GM12878 (cell line): Measurements from ENCODE around the gene FAM20A. TPM values are rescaled to one million over a fixed set of nuclear protein-coding genes. Genes with fewer than 3 reads are reported as not detected.

ENCODE experiments used
- ATAC-seq: fragments of 200-7000 bp; cut with Tn5 transposase; 3 replicates; pipeline ENCODE4 v1.9.1; 2020; ENCODE audit warnings: mild to moderate bottlenecking, moderate library complexity
- BruUV-seq: library from RNA; stranded (reverse); fragments of 400-500 nt; replicated peaks from 2 replicates; lab custom pipeline; 2021; lab: Mats Ljungman, UMichigan
- CTCF ChIA-PET: fragments of 300-600 bp; sonication (Branson Sonifier 250); formaldehyde crosslinking; extraction: SDS; loops from one replicate; lab custom pipeline; 2021; ENCODE audit warnings: inconsistent platforms; lab: Yijun Ruan, JAX
- POLR2A ChIA-PET: fragments of 350-600 bp; formaldehyde crosslinking; extraction: SDS; loops from one replicate; lab custom pipeline; 2021; ENCODE audit warnings: inconsistent platforms; lab: Charles Lee
- RAD21 ChIA-PET: fragments of 300-600 bp; sonication (Branson Sonifier 250); formaldehyde crosslinking; loops from one replicate; lab custom pipeline; 2023; ENCODE audit warnings: antibody characterized with exemption; ENCODE audit not compliant: unreplicated experiment; lab: Charles Lee
- SMC1A ChIA-PET: fragments of 300-600 bp; sonication (Branson Sonifier 250); formaldehyde crosslinking; loops from one replicate; lab custom pipeline; 2023; ENCODE audit not compliant: unreplicated experiment, uncharacterized antibody; lab: Charles Lee
- DNase-seq: peaks from one replicate; pipeline ENCODE4 v3.0.0-alpha.2; 2011; ENCODE audit warnings: low read depth, low spot score
- FAIRE-seq: peaks from 3 replicates; lab custom pipeline; 2011; peaks lifted over from hg19 to GRCh38; lab: Jason Lieb, UNC
- H2AFZ ChIP-seq: 2 replicates; pipeline ENCODE4 v1.6.0; 2011; ENCODE audit warnings: low read depth, low read length, control low read depth; ENCODE audit not compliant: control insufficient read depth
- H3K27ac ChIP-seq: 2 replicates; pipeline ENCODE4 v1.5.1; 2011; ENCODE audit warnings: control low read depth; ENCODE audit not compliant: control insufficient read depth, insufficient read depth
- H3K27me3 ChIP-seq, 2 experiments: replicated peaks in 1 of 2; 2 replicates each; pipeline versions ENCODE4 v1.6.0 to v1.6.1; 2011; ENCODE audit warnings: low read length in 1 of 2; ENCODE audit not compliant: control insufficient read depth in 2 of 2, insufficient read depth in 2 of 2
- H3K36me3 ChIP-seq, 2 experiments: 2 replicates each; pipeline ENCODE4 v1.5.1; 2011; ENCODE audit warnings: low read length in 1 of 2; ENCODE audit not compliant: control insufficient read depth in 2 of 2, insufficient read depth in 2 of 2
- H3K4me1 ChIP-seq: 2 replicates; pipeline ENCODE4 v1.6.1; 2011; ENCODE audit warnings: mild to moderate bottlenecking, low read length, moderate library complexity, mixed read lengths; ENCODE audit not compliant: control insufficient read depth, insufficient read depth
- H3K4me2 ChIP-seq: 2 replicates; pipeline ENCODE4 v1.6.0; 2011; ENCODE audit warnings: control low read depth; ENCODE audit not compliant: control insufficient read depth, insufficient read depth
- H3K4me3 ChIP-seq: fragments of 200-600 bp; sonication (generic); 2 replicates; pipeline ENCODE4 v1.5.1; 2016
- H3K79me2 ChIP-seq: 2 replicates; pipeline ENCODE4 v1.6.0; 2011; ENCODE audit warnings: low read length; ENCODE audit not compliant: control insufficient read depth, insufficient read depth
- H3K9ac ChIP-seq: 2 replicates; pipeline ENCODE4 v1.8.0; 2011; ENCODE audit warnings: low read length, control low read depth, mixed read lengths; ENCODE audit not compliant: control insufficient read depth, insufficient read depth
- H3K9me3 ChIP-seq: replicated peaks from 3 replicates; pipeline ENCODE4 v1.5.1; 2011; ENCODE audit warnings: mild to moderate bottlenecking, low read length; ENCODE audit not compliant: control insufficient read depth, insufficient read depth
- H4K20me1 ChIP-seq: 2 replicates; pipeline ENCODE4 v1.6.0; 2011; ENCODE audit not compliant: control insufficient read depth, insufficient read depth
- ATF7 ChIP-seq: fragments of 450-650 bp; IDR thresholded peaks from 2 replicates; pipeline ENCODE4 v1.6.1; 2016; ENCODE audit warnings: low read depth, mild to moderate bottlenecking
- EGR1 ChIP-seq, 2 experiments: IDR thresholded peaks; 1 replicate in 1 of 2; 2 replicates in 1 of 2; pipeline ENCODE4 v1.6.1; 2011 to 2012; ENCODE audit warnings: low read depth in 2 of 2, low read length in 2 of 2, borderline replicate concordance in 1 of 2, mild to moderate bottlenecking in 1 of 2, moderate library complexity in 1 of 2
- JUND ChIP-seq: IDR thresholded peaks from 2 replicates; pipeline ENCODE4 v1.6.1; 2012; ENCODE audit warnings: low read depth, mild to moderate bottlenecking, low read length, improper control_type of control experiment, moderate library complexity
- MEF2A ChIP-seq: IDR thresholded peaks from 2 replicates; pipeline ENCODE4 v1.6.1; 2011; ENCODE audit warnings: low read depth, mild to moderate bottlenecking, low read length, moderate library complexity; ENCODE audit not compliant: insufficient read depth
- NR2C1 ChIP-seq: fragments of 450-650 bp; IDR thresholded peaks from 2 replicates; pipeline ENCODE4 v1.6.1; 2017; ENCODE audit warnings: antibody characterized with exemption, mild to moderate bottlenecking, moderate library complexity
- PAX8 ChIP-seq: fragments of 450-650 bp; IDR thresholded peaks from 2 replicates; pipeline ENCODE4 v1.6.1; 2017; ENCODE audit warnings: mild to moderate bottlenecking, moderate library complexity
- SP1 ChIP-seq: IDR thresholded peaks from one replicate; pipeline ENCODE4 v1.6.1; 2011; ENCODE audit warnings: low read depth, low read length
- STAT1 ChIP-seq: fragments of 450-650 bp; conservative IDR thresholded peaks from 2 replicates; pipeline ENCODE4 v1.6.1; 2014; ENCODE audit warnings: antibody characterized with exemption, mild to moderate bottlenecking
- TAF1 ChIP-seq: IDR thresholded peaks from 2 replicates; pipeline ENCODE4 v1.6.1; 2011; ENCODE audit warnings: mild to moderate bottlenecking, low read depth, low read length, borderline replicate concordance
- WRNIP1 ChIP-seq: IDR thresholded peaks from 2 replicates; pipeline ENCODE4 v1.6.1; 2011; ENCODE audit warnings: low read depth, low read length, improper control_type of control experiment, borderline replicate concordance
- WGBS: methylation state at CpG from one replicate; pipeline ENCODE4 v1.1.6; 2016; ENCODE audit warnings: low lambda C conversion rate; ENCODE audit not compliant: insufficient replicate concordance, insufficient coverage; ENCODE audit errors: missing lambda C conversion rate; 5-methylcytosine and 5-hydroxymethylcytosine counted together
- in situ Hi-C: fragments of 300-500 bp; cut with MboI; formaldehyde crosslinking; loops from 9 replicates; pipeline ENCODE4 v1.14.3; 2018; ENCODE audit warnings: mixed read lengths
- intact Hi-C: fragments of 100-400 bp; cut with micrococcal nuclease; formaldehyde crosslinking; loops from one replicate; pipeline ENCODE4 v1.14.2; 2022; ENCODE audit not compliant: unreplicated experiment
- polyA plus RNA-seq, 11 experiments: library from polyadenylated mRNA; depleted of rRNA in 4 of 11; unstranded in 6 of 11; stranded (reverse) in 5 of 11; fragments of >200 nt; fragmentation: Nextera tagmentation in 4 of 11; fragmentation: Illumina TruSeq in 1 of 11; extraction: Ambion mirVana in 4 of 11; extraction: Trizol in 1 of 11; gene quantifications; 1 replicate in 1 of 11; 2 replicates in 10 of 11; pipeline versions ENCODE4 v1.2.1 to v1.2.3, GENCODE V29; 2011 to 2016; ENCODE audit warnings: inconsistent platforms in 2 of 11, missing spikeins in 2 of 11, low read depth in 1 of 11
- total RNA-seq, 4 experiments: library from RNA; depleted of rRNA in 3 of 4; stranded (reverse); fragments of >200 nt in 3 of 4; fragmentation: Illumina TruSeq in 1 of 4; extraction: Trizol in 1 of 4; gene quantifications; 2 replicates each; pipeline versions ENCODE4 v1.2.1 to v1.2.3, GENCODE V29; 2013 to 2021
- TF ChIP-seq, protein P1 (sequence below): fragments of 150-350 bp; IDR thresholded peaks from 2 replicates; pipeline ENCODE4 v1.6.1; 2014; ENCODE audit warnings: mild to moderate bottlenecking, low read depth, low read length

FAM20A gene
- total and polyA plus RNA-seq, 10 of the 15 experiments (the other 5 are each of a cell fraction or from before 2014, with no cell fraction given), result 0.13 TPM; not detected in 9

DNA sequence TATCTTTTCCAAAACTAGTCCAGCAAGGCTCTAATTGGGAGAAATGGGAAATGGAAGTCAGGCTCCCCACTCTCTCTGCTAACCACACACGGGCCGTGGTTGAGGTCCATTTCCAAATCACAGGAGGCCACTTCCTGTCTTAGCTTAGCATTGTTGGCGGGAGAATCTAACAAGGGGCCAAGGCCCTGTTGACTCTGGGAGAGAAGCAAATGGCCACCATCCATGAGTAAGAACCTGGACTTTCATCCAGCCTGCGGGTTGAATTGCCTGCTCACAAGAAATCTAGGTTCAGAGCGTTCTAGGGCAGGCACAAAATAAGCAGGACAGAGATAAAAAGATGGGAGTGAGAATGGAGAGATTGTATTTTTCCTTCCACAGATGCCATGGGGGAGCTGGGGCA is 5.7 kb downstream of the FAM20A start:
- DNase-seq, result no peak
- Histone ChIP-seq H3K36me3 (no peaks in the 10 kb centered on the region), H3K9ac (no peak overlapping the region), H3K9me3 (no peaks in the 10 kb centered on the region), H3K4me3 (no peak overlapping the region), H2AFZ (no peak overlapping the region), H3K4me2 (no peak overlapping the region), H3K4me1 (no peaks in the 10 kb centered on the region), H3K27me3 (peaks cover 4 to 13% of the 10 kb centered on the region in 2 experiments), H4K20me1 (no peaks in the 10 kb centered on the region), H3K27ac (no peak overlapping the region), H3K79me2 (no peaks in the 10 kb centered on the region)
- in situ Hi-C loops (no loop called here), intact Hi-C loops (no loop called here)
- POLR2A ChIA-PET, result interaction anchor here (0.6 kb wide), 1 partner anchor 19 kb away, joined by 6 read pairs; no protein-coding TSS in a partner anchor
- no peak for ATAC-seq
- SMC1A ChIA-PET, result no interaction called here
- FAIRE-seq, result no peak
- TF ChIP-seq JUND, result no peak
- TF ChIP-seq PAX8, result no peak
- TF ChIP-seq ATF7, result no peak
- TF ChIP-seq, protein P1, sequence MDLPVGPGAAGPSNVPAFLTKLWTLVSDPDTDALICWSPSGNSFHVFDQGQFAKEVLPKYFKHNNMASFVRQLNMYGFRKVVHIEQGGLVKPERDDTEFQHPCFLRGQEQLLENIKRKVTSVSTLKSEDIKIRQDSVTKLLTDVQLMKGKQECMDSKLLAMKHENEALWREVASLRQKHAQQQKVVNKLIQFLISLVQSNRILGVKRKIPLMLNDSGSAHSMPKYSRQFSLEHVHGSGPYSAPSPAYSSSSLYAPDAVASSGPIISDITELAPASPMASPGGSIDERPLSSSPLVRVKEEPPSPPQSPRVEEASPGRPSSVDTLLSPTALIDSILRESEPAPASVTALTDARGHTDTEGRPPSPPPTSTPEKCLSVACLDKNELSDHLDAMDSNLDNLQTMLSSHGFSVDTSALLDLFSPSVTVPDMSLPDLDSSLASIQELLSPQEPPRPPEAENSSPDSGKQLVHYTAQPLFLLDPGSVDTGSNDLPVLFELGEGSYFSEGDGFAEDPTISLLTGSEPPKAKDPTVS, result no peak
- no peak for TF ChIP-seq STAT1
- no peak for TF ChIP-seq WRNIP1
- TF ChIP-seq MEF2A, result no peak
- no peak for TF ChIP-seq SP1
- no peak for TF ChIP-seq EGR1 (IDR thresholded peaks at IDR 0.05; ENCODE audit: borderline replicate concordance in 1 of 2, low read depth in 2 of 2, low read length in 2 of 2)
- TF ChIP-seq TAF1, result no peak
- no peak for TF ChIP-seq NR2C1
- RAD21 ChIA-PET, result no interaction called here
- CTCF ChIA-PET, result interaction anchor here (1.6 to 3.5 kb wide), 2 partner anchors 13 to 19 kb away, joined by 3 to 15 read pairs; no protein-coding TSS in a partner anchor
- 0% methylated on average over 5 of the region's 5 CpGs for WGBS
- BruUV-seq, result no TSS peak
